ENCODE measurements around the gene SH2D4B.

Gene SH2D4B

DNA sequence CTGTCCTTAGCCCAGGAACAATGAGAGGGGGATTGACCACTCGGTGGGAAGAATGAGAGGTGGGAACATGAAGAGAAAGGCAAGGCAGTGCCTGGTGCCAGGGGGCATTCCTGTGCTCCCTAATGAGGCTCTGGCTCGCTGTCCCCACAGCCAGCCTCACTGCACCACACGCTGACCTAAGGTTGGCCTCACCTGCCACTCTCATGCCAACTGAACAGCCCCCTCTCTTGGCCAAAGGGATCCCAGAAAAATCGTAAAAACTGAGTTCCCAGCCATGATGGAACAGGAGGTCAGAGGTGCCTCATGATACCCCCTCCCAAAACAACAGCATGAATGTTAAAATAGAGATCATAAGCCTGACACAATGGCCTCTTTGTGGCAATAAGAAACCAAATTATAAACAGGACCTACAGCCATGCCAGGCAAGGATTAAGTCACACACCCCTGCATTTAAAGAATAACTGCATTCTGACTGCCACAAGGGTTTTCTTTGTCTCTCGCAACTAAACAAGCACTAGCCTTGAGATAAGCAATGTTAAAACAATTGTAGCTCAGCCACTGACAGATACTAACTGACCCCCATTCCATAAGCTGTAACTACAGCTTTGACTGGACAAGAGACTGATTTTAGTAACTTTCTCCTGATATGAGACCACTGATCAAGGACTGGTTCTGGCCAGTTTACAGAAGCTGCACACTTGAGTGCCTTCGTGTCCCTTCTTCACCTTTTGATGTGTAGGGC lies 149.2 kb downstream of the SH2D4B start:
- DNase-seq (ENCODE audit: low spot score): no peak

DNA sequence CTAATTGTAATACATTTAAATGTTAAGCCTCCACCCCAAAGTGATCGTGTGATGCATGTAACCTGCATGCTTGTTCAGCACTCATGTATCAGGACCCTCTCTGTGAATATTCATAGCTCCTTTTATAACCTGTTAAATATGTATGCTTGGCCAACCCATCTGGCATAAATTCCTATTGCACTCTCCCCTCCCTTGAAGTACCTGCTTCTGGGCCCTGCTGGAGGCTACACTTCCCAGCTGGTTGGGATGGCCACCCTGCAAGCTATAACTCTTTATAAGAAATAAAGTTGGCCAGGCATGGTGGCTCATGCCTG lies 149.7 kb downstream of the SH2D4B start:
- DNase-seq (ENCODE audit: low spot score): no peak

DNA sequence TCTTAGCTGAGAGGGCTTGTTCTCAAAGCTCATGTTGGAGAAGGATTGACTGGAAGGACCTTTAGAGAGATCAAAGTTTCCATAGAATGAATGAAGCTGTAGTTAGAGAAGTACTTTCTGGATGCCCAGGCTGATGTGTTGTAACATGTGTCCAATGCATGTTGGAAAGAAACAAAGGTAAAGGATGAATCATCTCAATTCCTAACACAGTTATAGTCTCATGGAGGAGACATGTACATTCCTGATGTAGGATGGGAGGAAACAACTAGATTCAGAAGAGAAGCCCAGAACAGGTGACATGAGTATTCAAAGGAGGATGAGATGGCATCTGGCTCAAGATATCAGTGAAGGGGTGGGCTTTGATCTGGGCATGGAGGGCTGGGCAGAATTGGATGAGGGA lies 152.7 kb downstream of the SH2D4B start:
- no peak for DNase-seq (ENCODE audit: low spot score)

DNA sequence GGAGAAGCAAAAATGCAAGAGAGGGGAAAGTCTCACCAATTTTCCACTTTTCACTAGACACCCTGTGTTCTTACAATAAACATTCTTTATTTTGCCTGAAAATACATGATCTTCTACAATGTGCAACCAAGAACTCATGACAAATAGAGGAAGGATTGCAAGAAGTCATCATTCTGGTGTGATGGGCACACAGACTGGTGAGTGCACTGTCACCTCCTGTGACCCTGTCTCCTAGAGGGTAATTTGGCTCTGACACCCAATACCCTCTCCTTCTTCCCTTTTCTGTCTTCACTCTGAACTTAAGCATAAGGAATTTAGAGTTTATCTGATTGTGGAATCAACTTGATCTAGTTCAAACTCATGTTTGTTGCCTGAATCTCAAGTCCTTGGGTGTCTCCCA lies 153.7 kb downstream of the SH2D4B start:
- no peak for DNase-seq (ENCODE audit: low spot score)

DNA sequence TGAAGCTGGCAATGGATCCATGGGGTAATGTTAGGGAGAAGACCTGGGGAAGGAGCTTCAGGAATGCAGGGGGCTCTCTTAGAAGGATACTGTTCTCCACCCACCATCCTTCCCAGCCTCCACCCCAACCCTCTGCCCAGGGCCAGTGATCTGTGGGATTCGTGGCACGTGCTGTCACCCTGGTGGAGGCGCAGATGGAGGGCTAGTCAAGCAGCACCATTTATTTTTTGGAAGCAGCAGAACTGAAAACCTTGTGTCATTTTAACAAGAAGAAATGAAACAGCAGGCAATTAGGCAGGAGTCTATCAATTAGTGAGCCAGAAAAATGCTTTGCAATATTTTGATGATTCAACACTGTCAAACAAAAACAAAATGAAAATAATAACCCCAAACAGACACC lies 155.9 kb downstream of the SH2D4B start:
- no peak for DNase-seq (ENCODE audit: low spot score)

DNA sequence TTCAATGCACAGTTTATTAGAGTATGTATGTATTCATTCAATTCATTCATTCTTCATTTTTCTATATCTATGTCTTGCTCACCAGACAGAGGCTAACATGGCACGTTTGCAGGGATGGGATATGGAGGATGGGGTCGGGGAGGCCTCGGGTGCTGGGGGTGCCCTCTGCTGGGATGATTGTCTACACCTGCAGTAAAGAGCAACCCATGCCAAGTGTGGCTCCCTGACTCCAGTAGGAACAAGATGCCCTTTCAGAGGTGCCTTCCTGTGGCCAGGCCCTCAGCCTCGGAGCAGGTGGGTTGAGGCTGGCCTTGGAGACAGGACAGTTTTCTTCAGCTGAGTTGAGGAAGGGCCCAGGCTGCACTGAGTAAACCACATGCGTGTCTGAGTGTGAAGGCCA lies 157.2 kb downstream of the SH2D4B start:
- no peak for DNase-seq (ENCODE audit: low spot score)

Measured in CD4-positive, alpha-beta T cell treated with Interleukin-15 for 4 hours (primary cell).